ENCODE data around the gene C9orf152. TPM values are rescaled to one million over a fixed set of nuclear protein-coding genes. Genes with fewer than 3 reads are reported as not detected.

Gene C9orf152
- total RNA-seq, 4 donors from 2014 or later, result 0.17 TPM; not detected in 3

DNA sequence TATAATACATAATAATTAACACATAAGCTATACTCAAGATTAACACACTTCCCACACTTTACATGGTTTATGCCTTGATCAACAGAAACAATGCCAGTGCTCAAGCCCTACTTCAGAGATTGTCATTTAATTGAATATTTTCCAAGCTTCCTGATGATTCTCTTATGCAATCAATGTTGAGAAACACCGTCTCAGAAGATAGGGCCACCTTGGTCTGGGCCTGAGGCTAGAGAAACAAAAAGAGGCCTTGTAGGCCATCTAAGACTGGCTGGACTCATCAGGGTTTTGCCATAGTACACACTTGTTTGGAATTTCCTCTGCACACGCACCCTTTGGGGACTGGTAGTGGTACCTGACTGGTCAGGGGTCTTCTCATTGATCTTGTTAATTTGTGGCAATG is 16.3 kb downstream of the C9orf152 start:
- Histone ChIP-seq H3K4me1 (peaks cover 0 to 38% (median 15%) of the 10 kb centered on the region in 3 donors), H3K36me3 (no peaks in the 10 kb centered on the region)
- ATAC-seq, result no peak

DNA sequence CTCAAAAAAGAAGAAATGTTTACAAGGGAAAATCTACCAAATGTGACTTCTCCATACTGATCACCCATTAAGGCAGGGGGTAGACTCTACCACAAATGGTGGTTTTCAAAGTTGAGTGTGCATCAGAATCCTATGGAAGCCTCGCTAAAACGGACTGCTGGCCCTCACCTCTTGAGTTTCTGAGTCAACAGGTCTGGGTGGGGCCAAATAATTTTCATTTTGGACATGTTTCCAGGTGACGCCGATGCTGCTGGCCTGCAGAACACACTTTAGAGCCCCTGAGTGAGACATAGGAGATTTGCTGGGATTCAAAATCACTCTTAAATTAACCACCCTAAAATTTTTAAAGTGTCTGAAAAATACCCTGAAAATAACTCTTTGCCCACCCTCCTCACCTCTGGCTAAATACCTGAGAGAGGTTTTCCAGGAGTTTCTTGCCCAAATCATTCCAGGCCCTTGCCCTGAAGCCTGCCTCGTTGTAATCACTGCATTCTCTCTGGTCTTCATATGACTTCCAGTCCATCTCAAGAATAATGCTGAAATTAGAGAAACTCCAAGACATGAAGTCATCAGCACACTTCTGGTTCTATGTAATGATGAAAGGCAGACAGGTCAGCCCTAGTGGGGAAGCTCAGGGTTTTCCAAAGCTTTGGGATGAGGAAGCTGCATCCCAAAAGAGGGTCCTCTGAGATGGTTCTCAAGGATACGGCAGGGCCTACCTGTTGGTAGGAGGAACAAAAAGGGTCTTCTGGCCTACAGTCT is 18.2 kb downstream of the C9orf152 start:
- Histone ChIP-seq H3K27ac (peak overlapping the region in 3 of 4 donors; percentile 67 to 70 (median 70)), H3K4me3 (no peak overlapping the region), H3K4me1 (peaks cover 0 to 38% (median 15%) of the 10 kb centered on the region in 3 donors), H3K9me3 (no peaks in the 10 kb centered on the region), H3K36me3 (no peaks in the 10 kb centered on the region), H3K27me3 (no peaks in the 10 kb centered on the region)
- TF ChIP-seq POLR2AphosphoS5 (IDR thresholded peaks at IDR 0.05), result no peak
- no peak for TF ChIP-seq EP300 (IDR thresholded peaks at IDR 0.05)
- TF ChIP-seq, protein P1, sequence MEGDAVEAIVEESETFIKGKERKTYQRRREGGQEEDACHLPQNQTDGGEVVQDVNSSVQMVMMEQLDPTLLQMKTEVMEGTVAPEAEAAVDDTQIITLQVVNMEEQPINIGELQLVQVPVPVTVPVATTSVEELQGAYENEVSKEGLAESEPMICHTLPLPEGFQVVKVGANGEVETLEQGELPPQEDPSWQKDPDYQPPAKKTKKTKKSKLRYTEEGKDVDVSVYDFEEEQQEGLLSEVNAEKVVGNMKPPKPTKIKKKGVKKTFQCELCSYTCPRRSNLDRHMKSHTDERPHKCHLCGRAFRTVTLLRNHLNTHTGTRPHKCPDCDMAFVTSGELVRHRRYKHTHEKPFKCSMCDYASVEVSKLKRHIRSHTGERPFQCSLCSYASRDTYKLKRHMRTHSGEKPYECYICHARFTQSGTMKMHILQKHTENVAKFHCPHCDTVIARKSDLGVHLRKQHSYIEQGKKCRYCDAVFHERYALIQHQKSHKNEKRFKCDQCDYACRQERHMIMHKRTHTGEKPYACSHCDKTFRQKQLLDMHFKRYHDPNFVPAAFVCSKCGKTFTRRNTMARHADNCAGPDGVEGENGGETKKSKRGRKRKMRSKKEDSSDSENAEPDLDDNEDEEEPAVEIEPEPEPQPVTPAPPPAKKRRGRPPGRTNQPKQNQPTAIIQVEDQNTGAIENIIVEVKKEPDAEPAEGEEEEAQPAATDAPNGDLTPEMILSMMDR (IDR thresholded peaks at IDR 0.05), result no peak
- no peak for TF ChIP-seq POLR2A (IDR thresholded peaks at IDR 0.05)
- WGBS, 2 donors (ENCODE audit: low coverage in 1 of 2), result 71 to 91% methylated on average over 1 to 4 of the region's 6 CpGs
- ATAC-seq, result no peak

More for the DNA sequence above, 16.3 kb downstream of the C9orf152 start:
- Histone ChIP-seq H3K27ac (peak overlapping the region in 1 of 4 donors; percentile 75), H3K27me3 (no peaks in the 10 kb centered on the region), H3K4me3 (no peak overlapping the region), H3K9me3 (no peaks in the 10 kb centered on the region)
- TF ChIP-seq, protein P1 (IDR thresholded peaks at IDR 0.05), result no peak
- TF ChIP-seq POLR2AphosphoS5 (IDR thresholded peaks at IDR 0.05) (no peak), POLR2A (IDR thresholded peaks at IDR 0.05) (no peak), EP300 (IDR thresholded peaks at IDR 0.05) (no peak)
- 90% methylated on average over 2 of the region's 2 CpGs; no CpG with 5 or more reads in 1 of the 2 donors for WGBS, 2 donors (ENCODE audit: low coverage in 1 of 2)

DNA sequence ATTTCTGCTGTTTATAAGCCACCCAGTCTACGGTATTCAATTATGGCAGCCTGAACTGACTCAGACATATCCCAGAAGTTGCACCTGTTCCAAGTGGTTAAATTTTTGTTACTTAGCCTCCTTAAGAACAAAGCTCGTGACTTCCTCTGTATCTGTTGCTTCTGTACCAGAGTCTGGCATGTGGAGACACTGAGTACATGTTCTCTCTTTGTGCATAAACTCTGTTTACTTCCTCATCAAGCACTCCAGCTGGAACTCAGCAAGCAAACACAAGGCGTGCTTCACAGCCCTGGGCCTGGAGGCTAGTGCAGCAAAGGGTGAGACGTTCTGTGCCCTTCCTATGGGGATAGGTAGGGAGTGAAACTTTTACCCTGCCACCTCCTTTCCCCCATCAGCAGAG is 19.0 kb downstream of the C9orf152 start:
- Histone ChIP-seq H3K27ac (peak overlapping the region in 3 of 4 donors; percentile 52 to 70 (median 67)), H3K9me3 (no peaks in the 10 kb centered on the region), H3K36me3 (no peaks in the 10 kb centered on the region), H3K4me3 (no peak overlapping the region), H3K27me3 (no peaks in the 10 kb centered on the region), H3K4me1 (peaks cover 0 to 38% (median 15%) of the 10 kb centered on the region in 3 donors)
- peak; percentile 87 for ATAC-seq
- TF ChIP-seq, protein P1 (IDR thresholded peaks at IDR 0.05), result no peak
- peak; percentile 60 for TF ChIP-seq POLR2AphosphoS5 (IDR thresholded peaks at IDR 0.05)
- 10 to 50% methylated on average over 1 to 4 of the region's 4 CpGs for WGBS, 2 donors (ENCODE audit: low coverage in 1 of 2)

DNA sequence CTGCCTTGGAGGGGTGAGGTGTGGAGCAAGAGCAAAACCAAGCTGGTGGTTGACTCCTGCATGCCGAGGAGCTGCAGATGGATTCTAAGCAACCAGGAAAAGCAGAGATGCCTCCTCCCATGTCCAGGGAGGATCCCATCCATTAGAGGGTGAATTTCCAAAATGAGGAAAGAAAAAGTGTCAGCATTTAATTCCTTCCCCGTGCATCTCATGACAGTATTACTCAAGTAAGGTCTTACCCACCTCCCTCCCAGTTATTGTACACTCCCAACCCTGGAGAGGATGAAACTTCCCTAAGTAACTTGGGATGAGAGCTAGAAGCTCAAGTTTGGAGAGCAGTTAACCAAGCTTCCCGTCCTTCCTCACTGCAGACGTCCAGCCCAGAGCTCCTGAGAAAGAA is 19.9 kb downstream of the C9orf152 start:
- Histone ChIP-seq H3K27me3 (no peaks in the 10 kb centered on the region), H3K9me3 (no peaks in the 10 kb centered on the region), H3K4me1 (peaks cover 0 to 33% (median 15%) of the 10 kb centered on the region in 3 donors), H3K27ac (peak overlapping the region in 3 of 4 donors; percentile 67 to 70 (median 69)), H3K4me3 (no peak overlapping the region), H3K36me3 (no peaks in the 10 kb centered on the region)
- no peak for ATAC-seq
- no peak for TF ChIP-seq EP300 (IDR thresholded peaks at IDR 0.05)
- TF ChIP-seq POLR2A (IDR thresholded peaks at IDR 0.05), result no peak
- TF ChIP-seq POLR2AphosphoS5 (IDR thresholded peaks at IDR 0.05), result no peak
- TF ChIP-seq, protein P1 (IDR thresholded peaks at IDR 0.05), result no peak
- 64 to 74% methylated on average over 3 of the region's 4 CpGs for whole genome bisulfite sequencing, 2 donors (ENCODE audit: low coverage in 1 of 2)

DNA sequence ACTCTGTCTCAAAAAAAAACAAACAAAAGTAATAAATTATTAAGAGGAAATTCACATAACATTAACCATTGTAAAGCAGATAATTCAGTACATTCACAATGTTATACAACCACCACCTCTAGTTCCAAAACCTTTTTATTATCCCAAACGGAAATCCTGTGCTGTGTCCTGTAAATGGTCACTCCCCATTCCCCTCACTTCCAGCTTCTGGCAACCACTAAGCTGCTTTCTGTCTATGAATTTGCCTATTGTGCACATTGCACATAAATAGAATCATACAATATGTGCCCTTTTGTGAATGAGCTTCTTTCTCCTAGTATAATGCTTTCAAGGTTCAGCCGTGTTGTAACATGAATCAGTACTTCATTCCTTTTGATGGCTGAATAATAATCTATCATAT is 20.8 kb downstream of the C9orf152 start:
- H3K4me3 ChIP-seq, result no peak overlapping the region
- H3K9me3 ChIP-seq, result no peaks in the 10 kb centered on the region
- WGBS, 2 donors (ENCODE audit: low coverage in 1 of 2), result 40 to 76% methylated on average over 2 of the region's 2 CpGs
- H3K4me1 ChIP-seq, result peaks cover 0 to 28% (median 12%) of the 10 kb centered on the region in 3 donors
- H3K27ac ChIP-seq, result peak overlapping the region in 2 of 4 donors; percentile 67 to 69
- TF ChIP-seq, protein P1 (IDR thresholded peaks at IDR 0.05), result no peak
- TF ChIP-seq EP300 (IDR thresholded peaks at IDR 0.05), result no peak
- TF ChIP-seq POLR2AphosphoS5 (IDR thresholded peaks at IDR 0.05), result no peak
- no peak for TF ChIP-seq POLR2A (IDR thresholded peaks at IDR 0.05)
- ATAC-seq, result no peak
- no peaks in the 10 kb centered on the region for H3K27me3 ChIP-seq
- no peaks in the 10 kb centered on the region for H3K36me3 ChIP-seq
